Spleen (tissue), 7 donors: ENCODE data around the gene LRRK1.

Source experiments
- CTCF ChIP-seq, 11 experiments: fragments of 200-600 bp in 7 of 11; fragments of 450-650 bp in 4 of 11; sonication (generic) in 4 of 11; IDR thresholded peaks in 8 of 11; conservative IDR thresholded peaks in 3 of 11; 1 replicate in 7 of 11; 2 replicates in 4 of 11; pipeline versions ENCODE4 v1.4.0 to v1.8.0; 2016 to 2021; ENCODE audit warnings: antibody characterized with exemption in 11 of 11, inconsistent platforms in 4 of 11, mild to moderate bottlenecking in 1 of 11
- POLR2AphosphoS5 ChIP-seq, 3 donors: sonication (generic); formaldehyde crosslinking; IDR thresholded peaks; one replicate each; pipeline ENCODE4 v1.5.1; 2017; ENCODE audit warnings: antibody characterized with exemption in 3 of 3
- donor health status: DM: no; HTN: no; CAD: no; lungs with moderate emphysema.
- donor health status: DM: no; HTN: no; CAD: no.
- donor health status: DM: no; HTN: no; CAD: no.

- TF ChIP-seq CTCF (IDR thresholded peaks at IDR 0.05 in 8 of 11, conservative IDR thresholded peaks at IDR 0.05 in 3 of 11) (no peak), POLR2AphosphoS5 (IDR thresholded peaks at IDR 0.05) (no peak)
Measured at GRCh38 chr15:100997442-100997841, 78.3 kb downstream of the LRRK1 start.
